Neural cell (in vitro differentiated cells): ENCODE data around the gene TBX20.
"Not testable (repeated sequence)": the region's sequence is repeated elsewhere in the genome, so short reads cannot be mapped to it uniquely, and the experiment has no call there.

ENCODE experiments used
- CTCF ChIP-seq: fragments of 450-650 bp; IDR thresholded peaks from 2 replicates; pipeline ENCODE4 v1.5.1; 2014; ENCODE audit warnings: antibody characterized with exemption, mild to moderate bottlenecking, moderate library complexity; ENCODE audit not compliant: poor library complexity, severe bottlenecking
- EP300 ChIP-seq: fragments of 450-650 bp; conservative IDR thresholded peaks from 2 replicates; pipeline ENCODE4 v1.6.1; 2014; ENCODE audit warnings: antibody characterized with exemption, mild to moderate bottlenecking, moderate library complexity; ENCODE audit not compliant: poor library complexity, severe bottlenecking
- EZH2 ChIP-seq: fragments of 200-600, 300-800 bp; shearing (Covaris generic), sonication (generic); IDR thresholded peaks from 2 replicates; pipeline ENCODE4 v1.6.1; 2014; ENCODE audit warnings: antibody characterized with exemption, low read length, borderline replicate concordance, mild to moderate bottlenecking; ENCODE audit not compliant: insufficient read depth, poor library complexity, severe bottlenecking
- MXI1 ChIP-seq: fragments of 450-650 bp; conservative IDR thresholded peaks from 2 replicates; pipeline ENCODE4 v1.6.1; 2014; ENCODE audit warnings: antibody characterized with exemption, mild to moderate bottlenecking; ENCODE audit not compliant: poor library complexity, severe bottlenecking
- POLR2AphosphoS5 ChIP-seq: IDR thresholded peaks from 2 replicates; pipeline ENCODE4 v1.6.1; 2012
- TAF1 ChIP-seq: IDR thresholded peaks from 2 replicates; pipeline ENCODE4 v1.6.1; 2012; ENCODE audit warnings: low read depth
- TF ChIP-seq, protein P1 (sequence below): IDR thresholded peaks from 2 replicates; pipeline ENCODE4 v1.6.1; 2012; ENCODE audit warnings: borderline replicate concordance

- TF ChIP-seq CTCF, EZH2, MXI1, POLR2AphosphoS5, EP300, TAF1: not testable (repeated sequence)
- TF ChIP-seq, protein P1, sequence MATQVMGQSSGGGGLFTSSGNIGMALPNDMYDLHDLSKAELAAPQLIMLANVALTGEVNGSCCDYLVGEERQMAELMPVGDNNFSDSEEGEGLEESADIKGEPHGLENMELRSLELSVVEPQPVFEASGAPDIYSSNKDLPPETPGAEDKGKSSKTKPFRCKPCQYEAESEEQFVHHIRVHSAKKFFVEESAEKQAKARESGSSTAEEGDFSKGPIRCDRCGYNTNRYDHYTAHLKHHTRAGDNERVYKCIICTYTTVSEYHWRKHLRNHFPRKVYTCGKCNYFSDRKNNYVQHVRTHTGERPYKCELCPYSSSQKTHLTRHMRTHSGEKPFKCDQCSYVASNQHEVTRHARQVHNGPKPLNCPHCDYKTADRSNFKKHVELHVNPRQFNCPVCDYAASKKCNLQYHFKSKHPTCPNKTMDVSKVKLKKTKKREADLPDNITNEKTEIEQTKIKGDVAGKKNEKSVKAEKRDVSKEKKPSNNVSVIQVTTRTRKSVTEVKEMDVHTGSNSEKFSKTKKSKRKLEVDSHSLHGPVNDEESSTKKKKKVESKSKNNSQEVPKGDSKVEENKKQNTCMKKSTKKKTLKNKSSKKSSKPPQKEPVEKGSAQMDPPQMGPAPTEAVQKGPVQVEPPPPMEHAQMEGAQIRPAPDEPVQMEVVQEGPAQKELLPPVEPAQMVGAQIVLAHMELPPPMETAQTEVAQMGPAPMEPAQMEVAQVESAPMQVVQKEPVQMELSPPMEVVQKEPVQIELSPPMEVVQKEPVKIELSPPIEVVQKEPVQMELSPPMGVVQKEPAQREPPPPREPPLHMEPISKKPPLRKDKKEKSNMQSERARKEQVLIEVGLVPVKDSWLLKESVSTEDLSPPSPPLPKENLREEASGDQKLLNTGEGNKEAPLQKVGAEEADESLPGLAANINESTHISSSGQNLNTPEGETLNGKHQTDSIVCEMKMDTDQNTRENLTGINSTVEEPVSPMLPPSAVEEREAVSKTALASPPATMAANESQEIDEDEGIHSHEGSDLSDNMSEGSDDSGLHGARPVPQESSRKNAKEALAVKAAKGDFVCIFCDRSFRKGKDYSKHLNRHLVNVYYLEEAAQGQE: not testable (repeated sequence)
Observed at GRCh38 chr7:35173176-35173575, 80.7 kb downstream of the TBX20 start.
